Activated T-cell treated with anti-CD3 and anti-CD28 coated beads, Interleukin-2, amount 50 U/mL, for 1 hour (primary cell): ENCODE results near the gene PIKFYVE.
"Not testable (repeated sequence)": the region's sequence is repeated elsewhere in the genome, so short reads cannot be mapped to it uniquely, and the experiment has no call there.

Experiments used
- DNase-seq: peaks from one replicate; pipeline ENCODE4 v3.0.0-alpha.2; 2020

The PIKFYVE gene

DNA sequence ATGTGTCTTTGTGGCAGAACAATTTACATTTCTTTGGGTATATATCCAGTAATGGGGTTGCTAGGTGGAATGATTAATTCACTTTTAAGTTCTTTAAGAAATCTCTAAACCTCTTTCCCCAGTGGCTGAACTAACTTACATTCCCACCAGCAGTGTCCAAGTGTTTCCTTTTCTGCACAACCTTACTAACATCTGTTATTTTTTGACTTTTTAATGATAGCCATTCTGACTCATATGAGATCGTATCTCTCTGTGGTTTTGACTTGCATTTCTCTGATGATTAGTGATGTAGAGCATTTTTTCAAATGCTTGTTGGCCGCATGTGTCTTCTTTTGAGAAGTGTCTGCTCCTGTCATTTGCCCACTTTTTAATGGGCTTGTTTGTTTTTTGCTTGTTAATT is 97.4 kb downstream of the PIKFYVE start:
- DNase-seq: no peak

DNA sequence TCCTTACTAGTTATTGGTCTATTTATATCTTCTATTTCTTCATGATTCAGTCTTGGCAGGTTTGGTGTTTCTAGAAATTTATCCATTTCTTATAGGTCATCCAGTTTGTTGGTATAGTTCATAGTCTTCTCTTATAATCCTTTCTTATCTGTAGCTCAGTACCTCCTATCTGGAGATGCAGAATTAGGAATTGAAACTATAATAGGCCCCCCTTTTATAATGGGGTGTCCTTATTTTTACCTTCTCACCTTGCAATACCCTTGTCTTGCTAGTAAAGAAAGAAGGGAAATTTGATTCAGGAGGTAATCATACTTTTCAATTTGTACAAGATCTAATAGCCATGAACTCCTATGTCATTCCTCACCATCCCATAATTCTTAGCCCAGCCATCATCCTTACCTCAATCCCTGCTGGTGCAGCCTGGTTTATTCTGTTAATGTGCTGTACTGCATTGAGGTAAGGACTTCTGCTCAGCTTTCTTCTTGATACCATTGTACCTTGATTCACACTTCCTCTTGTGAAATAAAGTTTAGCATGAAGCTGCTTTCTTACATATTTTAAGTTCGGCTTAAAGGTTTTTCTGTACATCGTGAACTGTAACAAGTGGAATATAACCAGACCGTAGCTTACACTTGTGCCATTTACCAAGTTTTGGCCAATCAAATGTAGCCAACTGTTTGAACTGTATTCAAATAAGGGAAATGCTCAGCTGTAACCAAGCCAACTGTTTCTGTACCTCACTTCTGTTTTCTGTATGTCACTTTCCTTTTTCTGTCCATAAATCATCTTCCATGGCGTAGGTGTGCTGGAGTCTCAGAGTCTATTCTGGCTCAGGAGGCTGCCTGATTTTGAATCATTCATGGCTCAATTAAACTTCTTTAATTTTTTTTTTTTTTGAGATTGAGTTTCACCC is 100.4 kb downstream of the PIKFYVE start:
- DNase-seq: no peak

DNA sequence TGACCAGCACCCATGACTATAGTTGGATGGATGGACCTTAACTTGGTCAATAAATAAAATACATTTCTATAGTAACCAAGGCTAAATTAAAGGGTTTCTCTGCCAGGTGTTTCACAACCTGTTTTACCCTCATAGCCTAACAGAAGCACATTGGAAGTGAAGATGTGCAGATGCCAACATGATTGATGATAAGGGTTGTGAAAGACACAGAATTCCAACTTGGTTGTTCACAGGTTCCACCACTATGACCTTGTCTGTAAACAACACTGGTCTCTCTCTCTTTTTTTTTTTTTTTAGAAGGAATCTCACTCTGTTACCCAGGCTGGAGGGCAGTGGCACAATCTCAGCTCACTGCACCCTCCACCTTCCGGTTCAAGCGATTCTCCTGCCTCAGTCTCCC is 103.0 kb downstream of the PIKFYVE start:
- no peak for DNase-seq

DNA sequence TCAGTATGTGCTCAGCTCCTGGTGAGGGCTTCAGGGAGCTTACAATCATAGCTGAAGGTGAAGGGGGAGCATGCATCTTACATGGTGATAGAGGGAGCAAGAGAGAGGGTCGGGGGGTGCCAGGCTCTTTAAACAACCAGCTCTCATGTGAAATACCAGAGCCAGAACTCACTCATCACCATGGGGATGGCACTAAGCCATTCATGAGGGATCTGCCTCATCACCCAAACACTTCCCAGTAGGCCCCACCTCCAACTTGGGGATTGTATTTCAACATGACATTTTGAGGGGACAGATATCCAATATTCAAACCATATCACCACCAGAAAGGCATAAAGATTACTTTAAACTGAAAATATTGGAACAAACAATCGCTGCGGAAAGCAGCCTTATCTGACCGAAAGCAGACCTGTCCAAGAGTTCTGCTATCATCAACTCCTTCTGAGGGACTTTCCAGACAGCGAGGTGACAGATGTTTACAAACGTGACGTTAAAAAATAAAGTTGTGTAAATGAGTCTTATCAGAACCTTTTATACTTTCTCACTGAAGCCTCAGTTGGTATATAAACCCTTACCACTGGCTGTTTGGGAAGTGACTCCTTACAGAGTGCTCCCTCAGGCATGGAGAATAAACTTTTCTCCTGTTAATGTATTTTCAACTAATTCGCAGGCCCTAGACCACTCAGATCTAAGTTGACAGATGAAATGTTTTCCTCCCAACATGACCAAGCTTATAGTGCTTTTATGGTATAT is 105.0 kb downstream of the PIKFYVE start:
- DNase-seq: no peak

DNA sequence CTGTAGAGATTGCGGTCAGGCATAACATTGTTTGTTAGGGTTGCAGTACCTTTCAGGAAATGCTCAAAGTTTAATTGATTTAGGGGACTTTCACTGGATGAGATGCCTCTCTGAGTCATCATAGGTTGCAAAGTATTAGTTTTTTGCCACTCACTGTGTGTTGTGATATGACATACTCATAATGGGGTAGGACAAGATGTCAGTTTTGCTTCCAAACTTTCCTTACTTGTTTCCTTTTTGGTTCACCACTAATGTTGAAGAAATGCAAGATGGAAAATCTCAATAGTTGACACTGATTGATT is 105.5 kb downstream of the PIKFYVE start:
- DNase-seq: no peak

DNA sequence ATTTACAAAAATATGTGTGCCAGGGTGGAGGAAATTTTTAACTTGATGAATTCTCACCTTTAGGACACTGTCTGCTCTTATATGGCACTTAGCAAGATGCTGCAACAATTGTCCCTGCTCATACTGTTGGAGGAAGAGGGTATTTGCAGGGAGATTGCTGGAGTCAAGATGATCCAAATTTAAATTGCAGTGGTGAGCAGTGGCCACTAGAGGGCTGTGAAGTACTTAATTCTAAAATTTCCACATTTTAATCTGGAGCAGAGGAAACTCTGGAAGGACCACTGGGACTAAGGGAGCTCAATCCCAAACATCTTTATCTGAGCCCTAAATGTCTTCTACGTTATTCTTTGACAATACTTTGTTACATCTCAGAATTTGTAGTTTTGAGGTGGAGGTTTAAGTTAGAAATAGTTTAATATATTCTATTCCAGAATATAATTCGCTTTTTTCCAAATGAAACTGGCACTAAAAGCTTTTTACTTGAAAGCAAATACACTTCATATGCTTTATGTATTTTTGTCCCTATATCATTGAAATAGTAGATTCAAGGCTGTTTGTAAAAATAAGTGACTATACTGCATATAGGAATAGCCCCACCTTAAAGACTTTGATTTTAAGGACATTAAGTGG is 107.5 kb downstream of the PIKFYVE start:
- no peak for DNase-seq

DNA sequence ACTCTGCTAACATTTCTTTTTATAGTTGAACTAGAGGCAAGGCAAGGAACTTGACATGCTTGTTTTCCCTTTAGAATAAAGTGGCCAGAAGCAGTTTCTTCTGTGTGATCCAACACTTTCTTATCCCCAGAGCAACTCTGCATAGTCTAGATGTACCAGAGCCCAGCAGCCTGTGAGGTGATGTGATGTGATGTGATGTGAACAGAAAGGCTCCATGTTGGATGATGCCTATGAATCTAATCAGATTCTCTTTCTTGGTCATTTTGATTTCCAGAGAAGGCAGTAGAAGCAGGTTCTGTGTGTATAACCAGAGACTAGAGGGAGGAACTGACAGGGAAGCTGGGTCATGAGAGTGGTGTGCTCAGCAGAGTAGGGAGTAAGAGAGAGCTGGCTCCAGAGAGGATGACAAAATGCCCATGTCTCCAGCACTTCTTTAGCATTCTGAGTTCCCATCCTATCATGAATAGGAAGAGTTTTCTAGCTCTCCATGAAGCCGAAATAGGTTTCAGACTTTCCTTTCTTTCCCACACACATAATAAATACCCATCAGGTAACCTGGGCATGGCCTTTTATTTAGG is 109.5 kb downstream of the PIKFYVE start:
- DNase-seq: no peak

DNA sequence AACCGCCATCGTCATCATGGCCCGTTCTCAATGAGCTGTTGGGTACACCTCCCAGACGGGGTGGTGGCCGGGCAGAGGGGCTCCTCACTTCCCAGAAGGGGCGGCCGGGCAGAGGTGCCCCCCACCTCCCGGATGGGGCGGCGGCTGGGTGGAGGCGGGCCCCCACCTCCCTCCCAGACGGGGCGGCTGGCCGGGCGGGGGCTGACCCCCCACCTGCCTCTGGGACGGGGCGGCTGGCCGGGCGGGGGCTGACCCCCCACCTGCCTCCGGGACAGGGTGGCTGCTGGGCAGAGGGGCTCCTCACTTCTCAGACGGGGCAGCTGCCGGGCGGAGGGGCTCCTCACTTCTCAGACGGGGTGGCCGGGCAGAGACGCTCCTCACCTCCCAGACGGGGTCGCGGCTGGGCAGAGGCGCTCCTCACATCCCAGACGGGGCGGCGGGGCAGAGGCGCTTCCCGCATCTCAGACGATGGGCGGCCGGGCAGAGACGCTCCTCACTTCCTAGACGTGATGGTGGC is 111.3 kb downstream of the PIKFYVE start:
- not testable (repeated sequence) for DNase-seq

DNA sequence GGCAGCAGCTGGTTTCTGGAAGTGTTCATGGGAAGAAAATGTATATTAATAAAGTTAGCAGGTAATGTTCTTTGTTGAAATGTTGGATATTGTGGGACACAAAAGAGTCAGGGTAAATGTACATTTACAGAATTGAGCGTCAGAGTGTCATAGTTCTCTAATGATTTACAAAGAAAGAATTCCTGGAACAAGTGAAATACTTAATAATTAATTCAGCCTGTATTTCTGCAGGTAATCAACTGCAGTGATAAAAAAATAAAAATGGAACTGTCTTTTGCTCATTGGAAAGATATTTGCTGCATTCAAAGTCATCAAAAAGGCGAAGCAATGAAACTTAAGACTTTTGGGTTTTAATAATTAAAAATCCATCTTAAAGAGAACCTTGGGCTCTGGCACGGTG is 113.1 kb downstream of the PIKFYVE start:
- no peak for DNase-seq

DNA sequence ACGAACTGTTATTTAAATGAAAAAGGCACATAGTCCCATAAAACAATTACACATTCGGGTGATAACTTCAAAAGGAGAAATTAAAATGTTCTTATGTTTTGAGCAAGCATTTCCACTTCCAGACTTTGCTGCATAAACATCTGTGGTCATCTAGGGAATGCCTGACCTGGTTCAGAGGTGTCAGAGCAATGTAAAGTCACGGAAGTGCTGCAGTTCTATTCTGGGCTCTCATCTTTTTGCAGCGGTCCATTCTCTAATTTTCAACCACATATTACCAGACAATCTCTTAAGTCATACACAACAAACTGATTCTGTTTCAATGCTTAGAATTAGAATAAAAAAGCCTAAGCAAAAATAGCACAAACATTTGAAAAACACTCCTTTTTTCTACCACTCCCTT is 118.6 kb downstream of the PIKFYVE start:
- no peak for DNase-seq

DNA sequence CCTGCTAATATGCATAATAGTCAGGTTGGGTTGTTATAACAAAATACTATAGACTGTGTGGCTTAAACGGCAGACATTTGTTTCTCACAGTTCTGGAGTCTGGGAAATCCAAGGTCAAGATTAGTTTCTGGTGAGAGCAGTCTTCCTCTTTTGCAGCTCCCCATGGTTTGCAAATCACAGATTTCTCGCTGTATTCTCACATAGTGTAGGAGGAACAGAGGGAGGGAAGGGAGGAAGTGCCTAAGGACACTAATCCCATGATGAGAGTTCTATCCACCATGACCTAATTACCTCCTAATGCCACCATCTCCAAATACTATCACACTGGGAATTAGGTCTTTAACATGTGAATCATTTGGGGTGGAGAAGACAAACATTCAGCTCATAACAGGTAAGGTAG is 120.5 kb downstream of the PIKFYVE start:
- DNase-seq: no peak

DNA sequence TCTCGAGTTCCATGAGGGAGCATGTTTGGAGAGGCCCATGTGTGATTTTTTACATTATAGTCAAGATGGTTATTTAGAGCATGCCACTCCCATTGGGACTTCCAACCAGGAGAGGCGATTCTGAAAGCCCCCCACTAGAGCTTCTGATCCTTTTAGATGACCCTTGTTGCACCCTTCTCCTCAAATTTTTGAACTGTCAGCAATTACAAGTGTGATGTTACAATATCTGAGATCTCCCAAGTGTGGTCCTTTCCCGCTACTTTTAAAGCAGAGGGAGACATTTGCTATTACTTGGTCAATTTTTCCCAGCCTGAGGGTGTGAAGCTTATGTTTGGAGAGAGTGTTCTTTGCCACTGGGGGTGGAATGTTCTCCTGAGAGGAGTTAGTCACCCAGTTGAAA is 123.9 kb downstream of the PIKFYVE start:
- no peak for DNase-seq

DNA sequence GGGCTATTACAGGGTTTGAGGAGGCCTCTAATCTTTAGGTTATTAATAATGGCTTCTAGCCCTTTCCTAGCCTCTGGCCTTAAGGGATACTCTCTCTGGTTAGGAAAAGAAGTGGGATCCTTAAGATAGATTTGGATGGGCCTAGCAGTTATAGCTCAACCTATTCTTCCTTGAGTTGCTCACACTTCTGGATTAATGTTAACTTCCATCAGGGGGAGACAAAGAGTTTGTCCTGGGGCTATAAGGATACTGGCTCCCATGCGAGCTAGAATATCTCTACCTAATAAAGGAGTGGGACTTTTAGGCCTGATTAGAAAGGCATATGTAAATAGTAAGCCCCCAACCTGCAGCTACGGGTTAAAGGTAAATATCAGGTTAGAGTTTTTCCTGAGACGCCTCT is 126.2 kb downstream of the PIKFYVE start:
- DNase-seq: no peak

DNA sequence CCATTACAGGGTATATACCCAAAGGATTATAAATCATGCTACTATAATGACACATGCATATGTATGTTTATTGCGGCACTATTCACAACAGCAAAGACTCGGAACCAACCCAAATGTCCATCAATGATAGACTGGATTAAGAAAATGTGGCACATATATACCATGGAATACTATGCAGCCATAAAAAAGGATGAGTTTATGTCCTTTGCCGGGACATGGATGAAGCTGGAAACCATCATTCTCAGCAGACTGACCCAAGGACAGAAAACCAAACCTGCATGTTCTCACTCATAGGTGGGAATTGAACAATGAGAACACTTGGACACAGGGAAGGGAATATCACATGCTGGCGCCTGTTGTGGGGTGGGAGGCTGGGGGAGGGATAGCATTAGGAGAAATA is 130.7 kb downstream of the PIKFYVE start:
- not testable (repeated sequence) for DNase-seq

DNA sequence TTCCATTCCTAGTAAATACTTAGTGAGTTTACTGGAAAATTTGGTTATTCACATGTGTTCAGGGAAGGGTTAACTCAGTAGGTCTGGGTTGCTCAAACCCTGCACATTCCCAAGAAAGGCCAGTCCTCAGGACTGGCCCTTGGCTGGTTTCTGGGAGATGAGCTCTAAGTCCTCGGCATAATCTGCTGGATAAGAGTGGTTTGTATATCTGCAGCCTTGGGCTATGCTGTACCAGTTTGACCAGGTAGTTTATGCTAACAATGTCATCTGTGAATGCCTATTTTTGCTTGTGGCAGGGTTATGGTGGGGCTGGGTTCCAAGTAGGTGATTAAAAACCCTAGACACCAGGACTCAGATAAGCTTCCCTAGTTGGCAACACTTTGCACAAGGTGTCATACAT is 133.1 kb downstream of the PIKFYVE start:
- no peak for DNase-seq

DNA sequence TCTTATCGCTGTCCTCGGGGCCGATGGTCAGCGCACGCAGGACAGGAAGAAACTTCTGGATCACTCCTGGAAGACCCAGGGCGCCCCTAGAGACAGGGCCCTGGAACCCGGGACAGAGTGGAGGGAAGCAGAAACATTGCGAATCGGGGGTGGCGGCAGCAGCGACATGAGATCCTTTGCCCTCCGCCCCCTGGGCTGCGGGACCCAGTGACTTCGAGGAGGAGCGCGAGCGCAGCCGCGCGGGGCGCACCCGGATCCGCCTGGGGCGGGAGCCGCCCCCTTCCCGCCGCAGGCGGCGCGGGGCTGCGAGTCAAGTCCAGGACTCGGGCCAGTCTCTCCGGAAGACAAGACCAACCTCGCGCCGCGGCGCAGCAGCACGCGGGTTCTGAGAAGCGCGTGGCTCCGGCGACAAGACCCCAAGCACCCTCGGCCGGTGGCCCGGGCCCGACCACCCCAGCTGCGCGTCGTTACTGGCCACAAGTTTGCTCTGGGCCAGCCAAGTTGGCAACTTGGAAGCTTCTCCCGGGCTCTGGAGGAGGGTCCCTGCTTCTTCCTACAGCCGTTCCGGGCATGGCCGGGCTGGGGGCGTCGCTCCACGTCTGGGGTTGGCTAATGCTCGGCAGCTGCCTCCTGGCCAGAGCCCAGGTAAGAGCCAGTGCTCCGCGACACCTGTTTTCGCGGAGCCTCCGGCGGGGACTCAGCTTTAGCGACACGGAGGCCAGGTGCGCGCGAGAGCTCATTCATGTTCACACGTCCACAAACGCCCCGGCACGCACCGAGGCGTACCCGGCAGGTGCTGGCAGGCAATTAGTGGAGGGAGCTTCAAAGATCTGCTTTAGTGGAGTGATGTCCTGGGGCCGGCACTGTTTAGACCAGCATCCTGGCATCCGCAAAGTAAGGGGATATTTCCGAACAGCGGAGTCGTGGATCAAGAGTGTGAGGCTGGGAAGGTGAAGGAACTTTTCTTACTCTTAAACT is 140.7 kb downstream of the PIKFYVE start, which contains the start of gene PTH2R:
Gene PTH2R, plus strand, starts transcription at position 319 of the 978 bp plus-strand sequence. Its CDS starts 252 bp downstream, at position 571.
- no peak for DNase-seq

DNA sequence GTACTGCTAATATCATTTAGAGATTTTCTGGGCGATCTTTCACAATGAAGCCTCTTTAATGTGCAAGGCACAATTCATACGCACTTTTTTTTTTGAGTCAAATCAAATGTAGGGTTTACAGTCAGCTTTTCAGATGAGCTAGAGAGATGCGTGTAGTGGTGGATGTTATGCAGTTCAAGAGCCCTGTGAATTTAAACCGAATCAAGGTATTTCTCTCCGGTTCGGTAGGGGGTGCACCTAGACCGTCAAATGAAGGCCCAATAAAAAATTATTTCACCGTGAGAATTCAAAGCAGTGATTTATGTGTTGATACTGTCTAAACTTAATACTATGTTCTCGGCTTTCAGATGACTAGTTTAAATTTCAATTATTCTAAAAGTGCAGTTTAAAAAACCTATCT is 141.6 kb downstream of the PIKFYVE start:
- no peak for DNase-seq
